HG03342 (cell line): ENCODE measurements around the gene DDX56.
A peak's percentile ranks its signal among the peaks of the same experiment; 100 is the strongest.
"Not testable (repeated sequence)": the region's sequence is repeated elsewhere in the genome, so short reads cannot be mapped to it uniquely, and the experiment has no call there.

Source experiments
- ATAC-seq: cut with Tn5 transposase; IDR thresholded peaks from one replicate; pipeline ENCODE4 v1.9.1; 2021; ENCODE audit warnings: mild to moderate bottlenecking, moderate library complexity; ENCODE audit not compliant: unreplicated experiment

DDX56 gene

GRCh38 chr7:44565097-44565794 is 8.5 kb downstream of the DDX56 start:
- peak; percentile 72 for ATAC-seq

GRCh38 chr7:44564606-44565005 is 9.1 kb downstream of the DDX56 start:
- no peak for ATAC-seq

GRCh38 chr7:44563171-44563679 is 10.5 kb downstream of the DDX56 start:
- no peak for ATAC-seq

- not testable (repeated sequence) for ATAC-seq
These were observed 11.1 kb downstream of the DDX56 start for GRCh38 chr7:44562622-44562962.

GRCh38 chr7:44561962-44562621 is 11.6 kb downstream of the DDX56 start:
- ATAC-seq, result no peak

GRCh38 chr7:44561481-44561880 is 12.2 kb downstream of the DDX56 start:
- ATAC-seq, result no peak

- ATAC-seq, result no peak
These were observed 14.2 kb downstream of the DDX56 start for GRCh38 chr7:44559485-44559884.

- no peak for ATAC-seq
These were observed 16.2 kb downstream of the DDX56 start for GRCh38 chr7:44557485-44557884.

- no peak for ATAC-seq
These were observed 18.4 kb downstream of the DDX56 start for GRCh38 chr7:44555350-44555749.

- ATAC-seq, result not testable (repeated sequence)
These were observed 21.2 kb downstream of the DDX56 start for GRCh38 chr7:44552473-44553005.

GRCh38 chr7:44549457-44549856 is 24.3 kb downstream of the DDX56 start:
- ATAC-seq, result no peak

GRCh38 chr7:44548893-44549292 is 24.8 kb downstream of the DDX56 start:
- no peak for ATAC-seq

GRCh38 chr7:44547536-44548231 is 26.0 kb downstream of the DDX56 start:
- no peak for ATAC-seq

- ATAC-seq, result no peak
These were observed 31.7 kb downstream of the DDX56 start for GRCh38 chr7:44541876-44542610.

- ATAC-seq, result no peak
These were observed 32.5 kb downstream of the DDX56 start, which contains the start of gene NPC1L1 for GRCh38 chr7:44541028-44541869. TSS of gene NPC1L1 (minus strand) at chr7:44541330. CDS start at chr7:44541259, 71 bp downstream.

- ATAC-seq, result no peak
These were observed 33.1 kb downstream of the DDX56 start for GRCh38 chr7:44540592-44541027.

- ATAC-seq, result no peak
These were observed 33.8 kb downstream of the DDX56 start for GRCh38 chr7:44539669-44540506.

GRCh38 chr7:44538798-44539668 is 34.7 kb downstream of the DDX56 start:
- no peak for ATAC-seq
